Coronary artery (tissue), 2 donors: ENCODE data around the gene KIAA1549.

Source experiments
- DNase-seq: peaks from one replicate; pipeline ENCODE4 v3.0.0-alpha.2; 2017; ENCODE audit warnings: low spot score
- H3K27ac ChIP-seq, 2 donors: fragments of 200-600 bp; sonication (generic); one replicate each; pipeline ENCODE4 v1.5.1; 2016 to 2019
- H3K4me3 ChIP-seq: fragments of 200-600 bp; sonication (generic); 2 replicates; pipeline ENCODE4 v1.5.1; 2016; ENCODE audit warnings: mild to moderate bottlenecking, moderate library complexity
- TF ChIP-seq, protein P1 (sequence below): fragments of 200-600 bp; sonication (generic); IDR thresholded peaks from one replicate; pipeline ENCODE4 v1.5.1; 2019; ENCODE audit warnings: antibody characterized with exemption

KIAA1549 gene

DNA sequence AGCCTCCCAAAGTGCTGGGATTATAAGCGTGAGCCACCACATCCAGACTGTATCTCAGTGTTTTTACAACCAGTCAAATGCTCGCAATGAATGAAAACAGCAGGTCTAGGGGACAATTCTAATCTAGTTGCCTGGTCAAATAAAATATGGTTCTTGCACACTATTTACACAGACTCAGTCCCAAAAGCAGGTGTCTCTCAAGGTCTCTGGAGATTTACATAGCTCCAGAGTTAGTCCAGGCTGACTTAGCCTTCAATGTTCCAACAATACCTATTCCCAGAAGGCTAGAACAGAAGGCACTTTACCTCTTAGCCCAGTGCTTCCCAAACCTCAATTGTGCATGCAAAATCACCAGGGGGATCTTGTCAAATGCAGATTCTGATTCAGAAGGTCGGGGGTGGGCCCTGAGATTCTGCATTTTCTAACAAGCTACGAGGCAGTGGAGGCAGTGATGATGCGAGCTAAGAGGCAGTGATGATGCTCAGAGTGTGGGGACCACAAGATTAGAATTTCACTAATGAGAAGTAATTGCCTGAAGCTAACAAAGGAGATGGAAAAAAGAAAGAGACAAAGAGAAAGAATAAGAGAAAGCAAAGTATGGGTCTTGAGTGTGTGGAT lies 6.4 kb downstream of the KIAA1549 start:
- Histone ChIP-seq H3K27ac (no peak overlapping the region), H3K4me3 (no peak overlapping the region)
- TF ChIP-seq, protein P1, sequence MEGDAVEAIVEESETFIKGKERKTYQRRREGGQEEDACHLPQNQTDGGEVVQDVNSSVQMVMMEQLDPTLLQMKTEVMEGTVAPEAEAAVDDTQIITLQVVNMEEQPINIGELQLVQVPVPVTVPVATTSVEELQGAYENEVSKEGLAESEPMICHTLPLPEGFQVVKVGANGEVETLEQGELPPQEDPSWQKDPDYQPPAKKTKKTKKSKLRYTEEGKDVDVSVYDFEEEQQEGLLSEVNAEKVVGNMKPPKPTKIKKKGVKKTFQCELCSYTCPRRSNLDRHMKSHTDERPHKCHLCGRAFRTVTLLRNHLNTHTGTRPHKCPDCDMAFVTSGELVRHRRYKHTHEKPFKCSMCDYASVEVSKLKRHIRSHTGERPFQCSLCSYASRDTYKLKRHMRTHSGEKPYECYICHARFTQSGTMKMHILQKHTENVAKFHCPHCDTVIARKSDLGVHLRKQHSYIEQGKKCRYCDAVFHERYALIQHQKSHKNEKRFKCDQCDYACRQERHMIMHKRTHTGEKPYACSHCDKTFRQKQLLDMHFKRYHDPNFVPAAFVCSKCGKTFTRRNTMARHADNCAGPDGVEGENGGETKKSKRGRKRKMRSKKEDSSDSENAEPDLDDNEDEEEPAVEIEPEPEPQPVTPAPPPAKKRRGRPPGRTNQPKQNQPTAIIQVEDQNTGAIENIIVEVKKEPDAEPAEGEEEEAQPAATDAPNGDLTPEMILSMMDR = no peak
- no peak for DNase-seq

DNA sequence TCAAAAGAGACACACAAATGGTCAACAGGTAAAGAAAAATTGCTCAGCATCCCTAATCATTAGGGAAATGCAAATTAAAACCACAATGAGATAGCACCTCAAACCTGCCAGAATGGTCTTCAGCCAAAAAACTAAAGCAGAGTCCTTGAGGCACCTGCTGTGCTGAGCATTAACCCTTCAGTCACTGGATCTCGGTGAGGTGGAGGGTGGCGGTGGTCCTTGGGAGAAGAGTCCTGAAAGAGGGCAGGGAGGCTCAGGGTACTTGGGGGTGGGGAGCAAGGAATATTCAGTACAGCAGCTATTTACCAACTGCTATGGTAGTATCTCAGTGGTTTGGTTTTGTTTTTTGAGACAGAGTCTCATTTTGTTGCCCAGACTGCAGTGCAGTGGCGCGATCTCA lies 7.1 kb downstream of the KIAA1549 start:
- Histone ChIP-seq H3K4me3 (no peak overlapping the region), H3K27ac (no peak overlapping the region)
- TF ChIP-seq, protein P1 = no peak
- no peak for DNase-seq

DNA sequence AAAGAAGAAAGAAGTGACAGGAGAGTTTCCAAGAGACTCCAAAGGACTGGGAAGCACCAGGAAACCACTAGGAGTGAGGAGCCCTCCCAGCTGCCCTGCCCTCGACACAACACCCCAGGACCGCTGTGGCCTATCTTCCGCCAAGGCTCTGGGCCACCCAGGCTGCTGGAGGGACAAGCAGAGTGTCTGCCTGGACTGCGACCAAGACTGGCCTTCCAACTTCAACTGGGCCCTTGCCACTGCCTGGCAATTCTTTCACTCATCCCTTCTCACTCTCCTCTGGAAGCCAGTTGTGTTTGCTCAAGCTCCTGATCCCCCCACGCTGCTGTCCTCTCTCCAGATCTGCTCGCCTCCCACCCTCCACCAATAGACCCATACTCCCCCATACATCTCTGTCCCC lies 10.2 kb downstream of the KIAA1549 start:
- TF ChIP-seq, protein P1 = no peak
- DNase-seq = no peak
- no peak overlapping the region for H3K27ac ChIP-seq

DNA sequence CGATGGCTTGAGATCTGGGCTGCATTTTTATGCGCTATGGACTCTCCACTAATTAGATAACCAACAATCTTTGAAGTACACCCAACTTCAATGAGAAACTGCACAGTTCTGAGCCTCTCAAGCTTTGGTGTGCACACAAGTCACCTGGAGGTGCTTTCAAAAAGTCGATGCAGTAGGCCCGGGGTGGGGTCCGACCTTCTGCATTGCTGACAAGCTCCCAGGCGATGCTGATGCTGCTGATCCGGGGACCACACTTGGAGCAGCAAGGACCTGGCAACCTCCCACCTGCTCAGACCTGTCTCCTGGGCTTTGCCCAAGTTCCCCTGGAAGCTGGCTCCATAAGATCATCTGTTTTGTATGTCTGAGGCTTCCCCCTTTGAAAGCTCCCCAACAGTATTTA lies 10.7 kb downstream of the KIAA1549 start:
- TF ChIP-seq, protein P1 = no peak
- DNase-seq = no peak
- H3K4me3 ChIP-seq = no peak overlapping the region
- no peak overlapping the region for H3K27ac ChIP-seq

More for the DNA sequence above, 10.2 kb downstream of the KIAA1549 start:
- H3K4me3 ChIP-seq = no peak overlapping the region

DNA sequence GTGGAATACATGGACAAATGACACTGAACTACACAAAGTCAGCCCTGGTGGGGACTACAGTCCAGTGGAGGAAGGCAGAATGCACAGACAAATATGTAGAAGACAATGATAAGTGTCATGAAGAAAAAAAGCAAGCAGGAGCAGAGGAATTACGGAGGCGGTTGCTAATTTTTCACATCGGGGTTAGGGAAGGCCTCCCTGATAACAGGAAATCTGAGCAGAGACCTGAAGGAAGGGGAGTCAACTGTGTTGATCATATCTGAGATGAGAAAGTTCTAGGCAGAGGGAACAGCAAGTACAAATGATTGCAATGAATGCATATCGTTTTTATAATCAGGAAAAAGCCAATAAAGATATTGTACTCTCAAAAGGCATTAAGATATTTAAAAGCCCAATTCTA lies 14.0 kb downstream of the KIAA1549 start:
- no peak for DNase-seq
- Histone ChIP-seq H3K4me3 (no peak overlapping the region), H3K27ac (no peak overlapping the region)
- TF ChIP-seq, protein P1 = no peak

DNA sequence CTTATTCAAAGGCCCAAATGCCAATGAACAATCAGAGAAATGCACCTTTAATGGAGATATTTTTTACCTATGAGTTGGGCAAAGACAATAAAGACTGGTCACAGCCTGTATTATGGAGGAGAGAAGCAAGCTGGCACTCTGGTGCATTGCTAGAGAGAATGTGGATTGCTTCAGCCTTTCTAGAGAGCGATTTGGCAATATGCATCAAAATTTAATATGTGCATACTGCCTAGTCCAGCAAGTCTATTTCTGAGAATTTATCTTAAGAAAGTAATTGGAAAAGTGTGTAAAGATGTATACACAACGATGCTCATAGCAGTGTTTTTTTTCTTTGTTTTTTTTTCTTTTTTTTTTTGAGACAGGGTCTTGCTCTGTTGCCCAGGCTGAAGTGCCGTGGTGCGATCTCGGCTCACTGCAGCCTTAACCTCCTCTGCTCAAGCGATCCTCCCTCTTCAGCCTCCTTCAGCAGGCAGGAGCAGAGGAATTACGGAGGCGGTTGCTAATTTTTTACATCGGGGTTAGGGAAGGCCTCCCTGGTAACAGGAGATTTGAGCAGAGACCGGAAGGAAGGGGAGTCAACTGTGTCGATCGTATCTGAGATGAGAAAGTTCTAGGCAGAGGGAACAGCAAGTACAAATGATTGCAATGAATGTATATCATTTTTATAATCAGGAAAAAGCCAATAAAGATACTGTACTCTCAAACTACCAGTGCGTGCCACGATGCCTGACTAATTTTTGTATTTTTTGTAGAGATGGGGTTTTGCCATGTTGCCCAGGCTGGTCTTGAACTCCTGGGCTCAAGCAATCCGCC lies 16.4 kb downstream of the KIAA1549 start:
- TF ChIP-seq, protein P1 = no peak
- Histone ChIP-seq H3K27ac (no peak overlapping the region), H3K4me3 (no peak overlapping the region)
- peak; percentile 19 for DNase-seq

DNA sequence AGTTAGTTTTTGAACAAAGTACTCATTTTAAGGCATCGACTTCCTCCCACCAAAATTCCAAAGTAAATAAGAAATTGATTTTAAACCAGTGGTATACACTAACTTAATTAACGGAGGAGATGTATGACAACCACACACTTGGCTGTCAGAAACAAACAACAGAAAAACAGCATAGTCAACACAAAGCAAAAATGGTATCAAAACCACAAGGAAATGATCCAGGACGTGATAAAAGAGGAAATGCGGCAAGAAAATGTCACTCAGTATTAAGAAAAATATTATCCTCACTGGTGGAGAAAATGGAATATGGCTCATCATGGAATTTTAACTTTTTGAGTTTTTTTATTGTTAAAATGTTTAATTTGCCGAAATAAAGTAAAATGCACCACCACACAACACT lies 17.5 kb downstream of the KIAA1549 start:
- no peak for DNase-seq
- TF ChIP-seq, protein P1 = no peak
- Histone ChIP-seq H3K27ac (no peak overlapping the region), H3K4me3 (no peak overlapping the region)
